ENCODE data around the gene TMUB1.

The TMUB1 gene

GRCh38 chr7:151083071-151083823 lies at the start of gene TMUB1:
TMUB1 (minus strand) TSS chr7:151083493; CDS start chr7:151082563, 930 bp downstream.
- peak; percentile 72 to 75 for DNase-seq

GRCh38 chr7:151132461-151133205 lies 49.3 kb upstream of the TMUB1 start:
- DNase-seq = no peak

- DNase-seq = no peak
Measured at GRCh38 chr7:151131592-151132293, 48.5 kb upstream of the TMUB1 start.

- no peak for DNase-seq
Measured at GRCh38 chr7:151131224-151131591, 47.9 kb upstream of the TMUB1 start.

- no peak for DNase-seq
Measured at GRCh38 chr7:151130741-151131157, 47.5 kb upstream of the TMUB1 start.

GRCh38 chr7:151129960-151130591 lies 46.8 kb upstream of the TMUB1 start:
- DNase-seq = no peak

GRCh38 chr7:151129117-151129959 lies 46.0 kb upstream of the TMUB1 start:
- no peak for DNase-seq

GRCh38 chr7:151128716-151129115 lies 45.4 kb upstream of the TMUB1 start:
- DNase-seq = no peak

- DNase-seq = no peak
Measured at GRCh38 chr7:151128144-151128543, 44.9 kb upstream of the TMUB1 start.

GRCh38 chr7:151126491-151127137 lies 43.3 kb upstream of the TMUB1 start:
- no peak for DNase-seq

- DNase-seq = no peak
Measured at GRCh38 chr7:151125846-151126481, 42.7 kb upstream of the TMUB1 start.

- no peak for DNase-seq
Measured at GRCh38 chr7:151125470-151125845, 42.2 kb upstream of the TMUB1 start.

- DNase-seq = no peak
Measured at GRCh38 chr7:151124899-151125399, 41.7 kb upstream of the TMUB1 start.

- DNase-seq = no peak
Measured at GRCh38 chr7:151124481-151124880, 41.2 kb upstream of the TMUB1 start.

- DNase-seq = peak; percentile 88 to 89
Measured at GRCh38 chr7:151123822-151124464, 40.6 kb upstream of the TMUB1 start.

GRCh38 chr7:151123158-151123821 lies 40.0 kb upstream of the TMUB1 start:
- DNase-seq = no peak

- DNase-seq = no peak
Measured at GRCh38 chr7:151122796-151123157, 39.5 kb upstream of the TMUB1 start.

- DNase-seq = no peak
Measured at GRCh38 chr7:151122276-151122675, 39.0 kb upstream of the TMUB1 start.

- DNase-seq = no peak
Measured at GRCh38 chr7:151121380-151122170, 38.3 kb upstream of the TMUB1 start.
